Measurements from ENCODE around the gene GRK5. TPM values are rescaled to one million over a fixed set of nuclear protein-coding genes. Genes with fewer than 3 reads are reported as not detected.

Gene GRK5
- total RNA-seq, 1 donor from 2014 or later, result 4.3 TPM

GRCh38 chr10:119409906-119410305 lies 202.5 kb downstream of the GRK5 start:
- H3K9me3 ChIP-seq (ENCODE audit: low read depth), result no peaks in the 10 kb centered on the region
- H3K27me3 ChIP-seq, result no peaks in the 10 kb centered on the region
- H3K27ac Mint-ChIP-seq, result peak overlapping the region; percentile 76
- no peak overlapping the region for H3K4me2 ChIP-seq
- peaks cover 70% of the 10 kb centered on the region for H3K4me1 Mint-ChIP-seq
- H3F3A ChIP-seq (ENCODE audit: low read depth), result peaks cover 11% of the 10 kb centered on the region
- H3K36me3 ChIP-seq, result no peaks in the 10 kb centered on the region
- peaks cover 2% of the 10 kb centered on the region for H3K27me3 Mint-ChIP-seq (ENCODE audit: insufficient read depth, low read depth)
- H2AFZ ChIP-seq (replicated peaks), result no peak overlapping the region
- no peak for DNase-seq (ENCODE audit: low spot score)
- H3K4me3 Mint-ChIP-seq, result peak overlapping the region; percentile 36
- H3K4me1 ChIP-seq, result peaks cover 31% of the 10 kb centered on the region
- H4K20me1 ChIP-seq (ENCODE audit: low read depth), result no peaks in the 10 kb centered on the region
- no peak for TF ChIP-seq EZH2phosphoT487 (IDR thresholded peaks at IDR 0.05)
- TF ChIP-seq CTCF (IDR thresholded peaks at IDR 0.05), result no peak
- TF ChIP-seq EZH2 (IDR thresholded peaks at IDR 0.05), result no peak
- no peak overlapping the region for H3K27ac ChIP-seq
- H3K4me3 ChIP-seq, result no peak overlapping the region
- no peaks in the 10 kb centered on the region for H3K79me2 ChIP-seq (ENCODE audit: low read depth)
- H3K9ac ChIP-seq, result no peak overlapping the region
- H3K9me3 Mint-ChIP-seq, result no peaks in the 10 kb centered on the region
- peaks cover 3% of the 10 kb centered on the region for H3K36me3 Mint-ChIP-seq

GRCh38 chr10:119410361-119411116 lies 203.2 kb downstream of the GRK5 start:
- peak overlapping the region; percentile 76 for H3K27ac Mint-ChIP-seq
- H3K9me3 Mint-ChIP-seq, result no peaks in the 10 kb centered on the region
- Histone ChIP-seq H3K27ac (no peak overlapping the region), H3K4me3 (no peak overlapping the region), H3K9ac (no peak overlapping the region), H3K36me3 (no peaks in the 10 kb centered on the region), H3K4me2 (no peak overlapping the region), H3K79me2 (ENCODE audit: low read depth) (no peaks in the 10 kb centered on the region), H3F3A (ENCODE audit: low read depth) (peaks cover 5% of the 10 kb centered on the region), H4K20me1 (ENCODE audit: low read depth) (no peaks in the 10 kb centered on the region), H3K4me1 (peaks cover 24% of the 10 kb centered on the region), H3K9me3 (ENCODE audit: low read depth) (no peaks in the 10 kb centered on the region), H2AFZ (replicated peaks) (no peak overlapping the region), H3K27me3 (no peaks in the 10 kb centered on the region)
- peaks cover 68% of the 10 kb centered on the region for H3K4me1 Mint-ChIP-seq
- peaks cover 4% of the 10 kb centered on the region for H3K27me3 Mint-ChIP-seq (ENCODE audit: insufficient read depth, low read depth)
- H3K36me3 Mint-ChIP-seq, result peaks cover 3% of the 10 kb centered on the region
- H3K4me3 Mint-ChIP-seq, result peak overlapping the region; percentile 36
- TF ChIP-seq EZH2phosphoT487 (IDR thresholded peaks at IDR 0.05), result no peak
- TF ChIP-seq EZH2 (IDR thresholded peaks at IDR 0.05), result no peak
- TF ChIP-seq CTCF (IDR thresholded peaks at IDR 0.05), result no peak
- no peak for DNase-seq (ENCODE audit: low spot score)

GRCh38 chr10:119412244-119413092 lies 205.1 kb downstream of the GRK5 start:
- H2AFZ ChIP-seq (replicated peaks), result no peak overlapping the region
- H3K27me3 Mint-ChIP-seq (ENCODE audit: insufficient read depth, low read depth), result peaks cover 4% of the 10 kb centered on the region
- peak overlapping the region; percentile 40 for H3K27ac Mint-ChIP-seq

More at GRCh38 chr10:119412244-119413092, 205.1 kb downstream of the GRK5 start:
- no peaks in the 10 kb centered on the region for H3K9me3 Mint-ChIP-seq
- Histone ChIP-seq H3K4me2 (no peak overlapping the region), H4K20me1 (ENCODE audit: low read depth) (no peaks in the 10 kb centered on the region), H3K36me3 (no peaks in the 10 kb centered on the region), H3K4me1 (peaks cover 16% of the 10 kb centered on the region), H3K27ac (peak overlapping the region; percentile 46), H3F3A (ENCODE audit: low read depth) (peaks cover 4% of the 10 kb centered on the region), H3K9ac (no peak overlapping the region), H3K27me3 (no peaks in the 10 kb centered on the region), H3K79me2 (ENCODE audit: low read depth) (no peaks in the 10 kb centered on the region), H3K9me3 (ENCODE audit: low read depth) (no peaks in the 10 kb centered on the region), H3K4me3 (no peak overlapping the region)
- no peak for DNase-seq (ENCODE audit: low spot score)
- TF ChIP-seq CTCF (IDR thresholded peaks at IDR 0.05) (no peak), EZH2 (IDR thresholded peaks at IDR 0.05) (no peak), EZH2phosphoT487 (IDR thresholded peaks at IDR 0.05) (no peak)
- peaks cover 62% of the 10 kb centered on the region for H3K4me1 Mint-ChIP-seq
- peaks cover 3% of the 10 kb centered on the region for H3K36me3 Mint-ChIP-seq
- H3K4me3 Mint-ChIP-seq, result no peak overlapping the region
